Stimulated activated CD8-positive, alpha-beta memory T cell treated with anti-CD3 and anti-CD28 coated beads, Interleukin-12 subunit alpha, Interleukin-12 subunit beta, amount 100 ng/mL, for 24 hours (primary cell): ENCODE measurements around the gene PPP1R36.
"Not testable (repeated sequence)": the region's sequence is repeated elsewhere in the genome, so short reads cannot be mapped to it uniquely, and the experiment has no call there.

Source experiments
- DNase-seq: peaks from one replicate; pipeline ENCODE4 v3.0.0-alpha.2; 2020; ENCODE audit errors: extremely low read depth

The PPP1R36 gene

GRCh38 chr14:64612971-64613666 is 63.4 kb downstream of the PPP1R36 start:
- no peak for DNase-seq

GRCh38 chr14:64614166-64614565 is 64.4 kb downstream of the PPP1R36 start:
- DNase-seq: no peak

DNA sequence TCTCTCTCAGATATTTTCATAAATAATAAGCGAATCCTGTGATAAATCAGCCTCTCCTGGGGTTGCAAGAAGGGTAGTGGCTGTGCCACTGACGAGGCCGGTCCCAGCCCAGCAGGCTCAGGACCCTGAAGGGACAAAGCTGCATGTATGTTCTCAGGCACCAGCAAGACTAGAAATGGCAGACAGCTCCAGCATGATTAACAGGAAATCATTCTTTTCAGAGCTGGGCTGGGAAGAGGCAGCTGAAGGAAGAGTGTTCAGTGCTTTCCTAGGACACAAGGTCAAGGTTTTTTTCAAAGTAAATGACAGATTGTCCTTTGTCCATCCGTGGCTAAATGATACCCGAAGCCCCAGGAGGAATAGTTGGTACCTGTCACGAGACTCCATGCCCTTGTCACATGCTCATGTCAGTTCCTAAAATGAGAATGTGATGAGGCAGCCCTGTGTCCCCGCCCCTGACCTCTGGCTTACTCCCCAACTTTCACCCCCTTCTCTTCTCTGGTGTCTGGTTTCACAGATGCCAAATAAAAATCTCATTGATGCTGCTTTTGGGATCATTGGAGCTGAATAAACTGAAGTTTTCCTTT is 65.1 kb downstream of the PPP1R36 start:
- DNase-seq: no peak

GRCh38 chr14:64617872-64618408 is 68.2 kb downstream of the PPP1R36 start:
- not testable (repeated sequence) for DNase-seq

- no peak for DNase-seq
Observed at GRCh38 chr14:64620910-64621309, 71.1 kb downstream of the PPP1R36 start.

DNA sequence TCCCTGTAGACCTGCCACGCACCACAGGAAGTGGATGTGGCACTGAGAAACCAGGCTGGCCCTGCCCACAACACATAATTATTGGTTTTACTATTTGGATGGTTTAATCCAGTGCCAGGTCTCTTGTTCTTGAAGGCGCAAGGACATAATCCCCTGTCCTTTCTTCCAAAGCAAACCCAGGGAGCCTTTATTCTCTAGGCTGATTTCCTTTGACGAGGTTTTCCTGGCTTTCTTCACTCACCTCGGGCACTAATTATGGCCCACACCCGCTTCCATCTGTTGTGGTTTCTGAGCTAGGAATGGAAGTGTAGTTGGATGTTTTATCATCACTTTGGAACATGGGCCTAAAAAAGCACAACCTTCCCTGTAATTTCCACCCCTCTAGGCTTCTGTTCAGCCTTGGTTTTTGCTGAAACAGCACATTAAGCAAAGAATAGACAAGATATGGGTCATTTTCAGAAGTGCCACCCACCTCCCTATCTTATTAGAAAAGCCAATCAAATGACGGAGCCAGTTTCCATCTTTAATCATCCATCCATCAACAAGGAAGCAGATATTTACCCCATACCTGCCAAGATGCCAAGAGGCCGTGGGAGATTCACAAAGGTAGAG is 73.9 kb downstream of the PPP1R36 start:
- no peak for DNase-seq

- DNase-seq: no peak
Observed at GRCh38 chr14:64625386-64626232, 75.8 kb downstream of the PPP1R36 start.

DNA sequence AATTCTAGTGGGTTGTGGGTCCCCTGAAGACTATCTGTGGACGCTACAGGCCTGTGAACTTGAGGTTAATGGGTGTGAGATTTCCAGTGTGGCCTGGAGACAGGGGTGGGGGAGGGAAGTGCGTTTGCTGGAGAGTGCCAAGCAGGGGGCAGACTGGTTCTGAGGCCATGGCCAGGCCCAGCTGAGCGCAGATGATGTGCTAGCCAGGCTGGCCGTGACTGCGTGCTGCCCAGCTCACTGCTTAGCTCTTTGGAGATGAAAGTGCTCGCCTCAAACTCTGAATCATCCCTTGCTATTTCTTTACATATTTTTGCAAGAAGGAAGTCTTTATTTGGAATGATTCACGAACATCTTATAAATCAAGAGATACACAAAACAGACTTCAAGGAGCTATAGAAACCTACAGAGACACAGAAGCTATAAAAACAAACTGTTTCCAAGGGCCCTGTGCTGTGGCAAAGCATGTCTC is 79.2 kb downstream of the PPP1R36 start:
- no peak for DNase-seq

GRCh38 chr14:64630778-64631177 is 81.0 kb downstream of the PPP1R36 start:
- DNase-seq: no peak

GRCh38 chr14:64631222-64631621 is 81.5 kb downstream of the PPP1R36 start:
- DNase-seq: not testable (repeated sequence)

- no peak for DNase-seq
Observed at GRCh38 chr14:64632056-64632455, 82.3 kb downstream of the PPP1R36 start.

GRCh38 chr14:64634558-64634957 is 84.8 kb downstream of the PPP1R36 start:
- no peak for DNase-seq

DNA sequence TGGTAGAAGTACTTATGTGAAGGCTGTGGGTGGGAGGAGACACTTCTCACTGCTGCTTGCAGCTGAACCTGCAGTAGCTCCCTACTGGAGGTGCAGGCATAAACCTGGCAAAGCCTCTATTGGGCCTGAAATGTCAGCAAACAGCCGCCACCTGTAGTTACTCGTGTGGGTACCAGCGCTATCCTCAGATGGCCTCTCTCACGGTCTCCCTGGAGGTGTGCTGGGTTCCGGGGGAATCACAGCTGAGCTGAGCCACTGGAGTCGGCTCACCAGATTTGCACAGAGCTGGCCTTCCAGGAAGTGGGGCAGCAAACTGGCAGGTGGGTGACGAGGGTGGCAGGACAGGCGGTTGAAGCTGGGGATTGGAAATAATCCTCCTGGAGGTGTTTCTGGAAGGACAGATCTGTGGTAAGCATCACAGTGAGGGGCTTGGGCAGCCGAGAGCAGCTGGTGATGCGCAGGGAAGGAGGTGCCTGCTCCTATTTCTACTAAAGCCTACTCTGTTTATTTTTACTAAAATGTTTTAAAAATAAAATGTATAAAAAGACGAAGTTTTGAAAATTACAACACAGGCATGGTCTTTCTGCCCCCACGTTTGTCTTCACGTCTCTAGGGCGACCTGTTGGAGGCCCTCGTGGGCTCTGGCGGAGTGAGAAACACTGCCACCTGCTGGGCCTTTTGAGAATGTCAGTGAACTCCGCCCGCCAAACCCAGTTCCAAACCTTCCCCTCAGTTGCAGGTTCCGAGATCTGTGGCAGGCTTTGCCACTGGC is 86.6 kb downstream of the PPP1R36 start:
- peak; percentile 31 for DNase-seq

DNA sequence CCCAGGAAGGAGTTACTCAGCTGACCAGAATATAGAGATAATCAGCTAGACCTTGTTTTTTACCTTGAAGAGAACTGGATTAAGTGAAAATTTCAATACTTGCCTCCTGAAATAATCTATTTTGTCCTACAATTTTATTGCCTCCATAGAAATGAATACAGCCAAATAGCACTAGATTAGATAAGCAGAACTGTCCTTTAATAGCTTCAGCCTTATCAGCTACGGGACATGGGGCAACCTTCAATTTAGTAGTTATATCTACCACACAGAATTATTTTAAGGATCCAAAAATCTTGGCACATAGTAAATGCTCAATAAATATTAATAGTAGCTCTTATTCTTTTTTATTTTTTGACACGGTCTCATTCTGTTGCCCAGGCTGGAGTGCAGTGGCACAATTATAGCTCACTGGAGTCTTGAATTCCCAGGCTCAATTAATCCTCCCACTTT is 87.2 kb downstream of the PPP1R36 start:
- no peak for DNase-seq

DNA sequence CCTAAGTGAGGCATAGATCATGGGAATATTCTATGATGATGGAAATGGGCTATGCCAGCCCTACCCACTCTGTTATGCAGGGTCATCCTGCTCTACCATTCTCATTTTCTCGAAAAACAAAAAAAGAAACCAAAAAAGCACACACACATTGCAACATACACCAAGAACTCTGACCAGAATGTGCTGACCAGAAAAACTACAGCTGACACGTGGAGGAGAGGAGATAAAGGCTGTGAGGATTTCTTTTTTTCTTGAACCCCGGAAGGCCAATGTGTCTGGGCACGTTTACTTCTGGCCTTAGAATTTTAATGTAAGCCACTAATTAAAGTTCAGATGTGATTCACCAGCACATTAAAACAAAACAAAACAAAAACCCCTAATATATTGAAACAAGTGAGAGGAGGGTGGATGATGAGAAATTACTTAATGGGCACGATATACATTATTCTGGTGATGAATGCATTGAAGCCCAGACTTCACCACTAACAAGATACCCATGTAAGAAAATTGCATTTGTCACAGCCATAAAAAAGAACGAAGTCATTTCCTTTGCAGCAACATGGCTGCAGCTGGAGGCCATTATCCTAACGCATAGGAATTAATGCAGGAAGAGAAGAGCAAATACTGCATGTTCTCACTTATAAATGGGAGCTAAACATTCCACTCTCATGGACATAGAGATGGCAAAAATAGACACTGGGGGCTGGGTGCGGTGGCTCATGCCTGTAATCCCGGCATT is 88.1 kb downstream of the PPP1R36 start:
- DNase-seq: no peak

- no peak for DNase-seq
Observed at GRCh38 chr14:64638625-64639024, 88.9 kb downstream of the PPP1R36 start.
